CD4-positive, CD25-positive, alpha-beta regulatory T cell (primary cell): ENCODE measurements around the gene DNAJC7. TPM values are rescaled to one million over a fixed set of nuclear protein-coding genes. Genes with fewer than 3 reads are reported as not detected.

Experiments
- ATAC-seq, 2 donors: fragments of 150-1000 bp; cut with Tn5 transposase; one replicate each; pipeline ENCODE4 v1.10.0; 2021; ENCODE audit warnings: low read depth in 2 of 2, moderate number of reproducible peaks in 2 of 2, moderate library complexity in 1 of 2
- DNase-seq, 3 donors: peaks; one replicate each; pipeline versions ENCODE4 v3.0.0 to v3.0.0-alpha.2; 2012 to 2022; ENCODE audit warnings: mixed read lengths in 1 of 3
- H3K27ac ChIP-seq: one replicate; pipeline ENCODE4 v1.7.0; 2013; ENCODE audit warnings: mild to moderate bottlenecking, low read length; ENCODE audit not compliant: insufficient read depth, poor library complexity, severe bottlenecking
- H3K27me3 ChIP-seq: one replicate; pipeline ENCODE4 v1.7.0; 2013; ENCODE audit warnings: low read length; ENCODE audit not compliant: control insufficient read depth, insufficient read depth
- H3K36me3 ChIP-seq: one replicate; pipeline ENCODE4 v1.7.0; 2013; ENCODE audit warnings: mild to moderate bottlenecking, low read length, moderate library complexity; ENCODE audit not compliant: control insufficient read depth, insufficient read depth
- H3K4me1 ChIP-seq: 2 replicates; pipeline ENCODE4 v1.7.0; 2013; ENCODE audit warnings: mild to moderate bottlenecking, low read length; ENCODE audit not compliant: insufficient read depth, control insufficient read depth, poor library complexity, severe bottlenecking
- H3K4me3 ChIP-seq: one replicate; pipeline ENCODE4 v1.7.0; 2013; ENCODE audit warnings: low read depth, mild to moderate bottlenecking, low read length, moderate library complexity
- H3K9me3 ChIP-seq, 2 experiments: 1 replicate in 1 of 2; 2 replicates in 1 of 2; pipeline ENCODE4 v1.7.0; 2013; ENCODE audit warnings: low read length in 2 of 2, mild to moderate bottlenecking in 1 of 2, moderate library complexity in 1 of 2; ENCODE audit not compliant: control insufficient read depth in 2 of 2
- H3K27ac Mint-ChIP-seq, 3 donors: one replicate each; pipeline ENCODE4 v1.8.0; 2020 to 2022; ENCODE audit warnings: mild to moderate bottlenecking in 3 of 3, mixed read lengths in 3 of 3, moderate library complexity in 2 of 3
- H3K27me3 Mint-ChIP-seq: one replicate; pipeline ENCODE4 v1.8.0; 2022; ENCODE audit warnings: mild to moderate bottlenecking, mixed read lengths
- H3K36me3 Mint-ChIP-seq: one replicate; pipeline ENCODE4 v1.8.0; 2020; ENCODE audit warnings: mixed read lengths
- H3K4me1 Mint-ChIP-seq, 4 donors: one replicate each; pipeline ENCODE4 v1.8.0; 2020 to 2022; ENCODE audit warnings: mixed read lengths in 4 of 4, mild to moderate bottlenecking in 1 of 4
- H3K4me3 Mint-ChIP-seq, 4 donors: one replicate each; pipeline ENCODE4 v1.8.0; 2020 to 2022; ENCODE audit warnings: mild to moderate bottlenecking in 4 of 4, mixed read lengths in 4 of 4, moderate library complexity in 3 of 4
- H3K9me3 Mint-ChIP-seq, 7 donors: one replicate each; pipeline ENCODE4 v1.8.0; 2020 to 2022; ENCODE audit warnings: mixed read lengths in 7 of 7, mild to moderate bottlenecking in 3 of 7, moderate library complexity in 2 of 7
- polyA plus RNA-seq, 4 donors: library from polyadenylated mRNA; unstranded; fragments of 300-500 nt; fragmentation: Illumina TruSeq; gene quantifications; one replicate each; pipeline ENCODE4 v1.2.3, GENCODE V29; 2021
- total RNA-seq: library from RNA; stranded (reverse); gene quantifications from one replicate; pipeline ENCODE4 v1.2.3, GENCODE V29; 2022

Gene DNAJC7
- total and polyA plus RNA-seq, 5 donors from 2014 or later = 53.3 to 149 (median 75.3) TPM

GRCh38 chr17:41982026-41982760, 35.0 kb downstream of the DNAJC7 start:
- no peak for DNase-seq
- Mint-ChIP-seq H3K4me1 (peaks cover 0 to 2% (median 1%) of the 10 kb centered on the region in 4 donors), H3K27me3 (no peaks in the 10 kb centered on the region), H3K9me3 (no peaks in the 10 kb centered on the region), H3K27ac (peak overlapping the region in 1 of 3 donors; percentile 35), H3K36me3 (peaks cover 45% of the 10 kb centered on the region), H3K4me3 (no peak overlapping the region)
- Histone ChIP-seq H3K27ac (no peak overlapping the region), H3K4me1 (no peaks in the 10 kb centered on the region), H3K4me3 (no peak overlapping the region), H3K27me3 (no peaks in the 10 kb centered on the region), H3K9me3 (no peaks in the 10 kb centered on the region), H3K36me3 (peaks cover 77% of the 10 kb centered on the region)
- no peak for ATAC-seq

GRCh38 chr17:41977991-41978390, 39.2 kb downstream of the DNAJC7 start:
- H3K9me3 ChIP-seq = no peaks in the 10 kb centered on the region
- no peak overlapping the region for H3K4me3 ChIP-seq
- peak overlapping the region in 2 of 3 donors; percentile 23 to 42 for H3K27ac Mint-ChIP-seq
- H3K27me3 ChIP-seq = no peaks in the 10 kb centered on the region
- no peak overlapping the region for H3K4me3 Mint-ChIP-seq
- ATAC-seq (no peak), DNase-seq (no peak)
- H3K9me3 Mint-ChIP-seq = no peaks in the 10 kb centered on the region
- no peaks in the 10 kb centered on the region for H3K4me1 ChIP-seq
- H3K36me3 ChIP-seq = peaks cover 84% of the 10 kb centered on the region
- H3K27ac ChIP-seq = no peak overlapping the region
- H3K36me3 Mint-ChIP-seq = peaks cover 32% of the 10 kb centered on the region
- no peaks in the 10 kb centered on the region for H3K27me3 Mint-ChIP-seq
- peaks cover 0 to 4% (median 1%) of the 10 kb centered on the region in 4 donors for H3K4me1 Mint-ChIP-seq

- Histone ChIP-seq H3K9me3 (no peaks in the 10 kb centered on the region), H3K4me3 (no peak overlapping the region), H3K36me3 (peaks cover 77% of the 10 kb centered on the region), H3K4me1 (no peaks in the 10 kb centered on the region), H3K27me3 (no peaks in the 10 kb centered on the region), H3K27ac (no peak overlapping the region)
- Mint-ChIP-seq H3K4me1 (peaks cover under 1 to 13% (median 6%) of the 10 kb centered on the region in 4 donors), H3K27ac (peak overlapping the region in 1 of 3 donors; percentile 20), H3K36me3 (peaks cover 28% of the 10 kb centered on the region), H3K9me3 (no peaks in the 10 kb centered on the region), H3K4me3 (no peak overlapping the region), H3K27me3 (no peaks in the 10 kb centered on the region)
- no peak for DNase-seq
- no peak for ATAC-seq
Observed at GRCh38 chr17:41976142-41976768, 41.0 kb downstream of the DNAJC7 start.

- Histone ChIP-seq H3K36me3 (peaks cover 72% of the 10 kb centered on the region), H3K4me1 (peaks cover 4% of the 10 kb centered on the region), H3K27ac (no peak overlapping the region), H3K9me3 (no peaks in the 10 kb centered on the region), H3K27me3 (no peaks in the 10 kb centered on the region), H3K4me3 (no peak overlapping the region)
- DNase-seq (no peak), ATAC-seq (no peak)
- Mint-ChIP-seq H3K36me3 (peaks cover 27% of the 10 kb centered on the region), H3K4me1 (peaks cover 4 to 20% (median 10%) of the 10 kb centered on the region in 4 donors), H3K27me3 (no peaks in the 10 kb centered on the region), H3K9me3 (no peaks in the 10 kb centered on the region), H3K4me3 (no peak overlapping the region), H3K27ac (no peak overlapping the region)
Observed at GRCh38 chr17:41975099-41976083, 41.8 kb downstream of the DNAJC7 start.

- no peaks in the 10 kb centered on the region for H3K9me3 ChIP-seq
- no peak overlapping the region for H3K27ac ChIP-seq
- H3K27me3 ChIP-seq = no peaks in the 10 kb centered on the region
- Mint-ChIP-seq H3K4me3 (no peak overlapping the region), H3K27me3 (no peaks in the 10 kb centered on the region), H3K4me1 (peaks cover 7 to 23% (median 10%) of the 10 kb centered on the region in 4 donors), H3K27ac (no peak overlapping the region), H3K9me3 (no peaks in the 10 kb centered on the region), H3K36me3 (peaks cover 23% of the 10 kb centered on the region)
- H3K4me3 ChIP-seq = no peak overlapping the region
- peaks cover 6% of the 10 kb centered on the region for H3K4me1 ChIP-seq
- ATAC-seq (no peak), DNase-seq (no peak)
- peaks cover 68% of the 10 kb centered on the region for H3K36me3 ChIP-seq
Observed at GRCh38 chr17:41974658-41975057, 42.6 kb downstream of the DNAJC7 start.

- no peaks in the 10 kb centered on the region for H3K27me3 ChIP-seq
- peaks cover 6% of the 10 kb centered on the region for H3K4me1 ChIP-seq
- peaks cover 22% of the 10 kb centered on the region for H3K36me3 Mint-ChIP-seq
- peaks cover 68% of the 10 kb centered on the region for H3K36me3 ChIP-seq
- H3K27me3 Mint-ChIP-seq = no peaks in the 10 kb centered on the region
- peaks cover 9 to 29% (median 12%) of the 10 kb centered on the region in 4 donors for H3K4me1 Mint-ChIP-seq
- H3K27ac Mint-ChIP-seq = peak overlapping the region in 1 of 3 donors; percentile 14
- H3K9me3 Mint-ChIP-seq = no peaks in the 10 kb centered on the region
- no peaks in the 10 kb centered on the region for H3K9me3 ChIP-seq
- ATAC-seq (no peak), DNase-seq (no peak)
- H3K27ac ChIP-seq = no peak overlapping the region
- no peak overlapping the region for H3K4me3 ChIP-seq
- peak overlapping the region in 1 of 4 donors; percentile 58 for H3K4me3 Mint-ChIP-seq
Observed at GRCh38 chr17:41974031-41974430, 43.2 kb downstream of the DNAJC7 start.

GRCh38 chr17:41973408-41973811, 43.8 kb downstream of the DNAJC7 start:
- peaks cover 6% of the 10 kb centered on the region for H3K4me1 ChIP-seq
- Mint-ChIP-seq H3K27me3 (no peaks in the 10 kb centered on the region), H3K4me3 (no peak overlapping the region), H3K9me3 (no peaks in the 10 kb centered on the region), H3K4me1 (peaks cover 9 to 32% (median 16%) of the 10 kb centered on the region in 4 donors), H3K27ac (no peak overlapping the region), H3K36me3 (peaks cover 22% of the 10 kb centered on the region)
- no peaks in the 10 kb centered on the region for H3K9me3 ChIP-seq
- H3K36me3 ChIP-seq = peaks cover 72% of the 10 kb centered on the region
- ATAC-seq (no peak), DNase-seq (no peak)
- no peak overlapping the region for H3K27ac ChIP-seq
- H3K27me3 ChIP-seq = no peaks in the 10 kb centered on the region
- no peak overlapping the region for H3K4me3 ChIP-seq
